Measurements from ENCODE around the gene TSSK3. TPM values are rescaled to one million over a fixed set of nuclear protein-coding genes. Genes with fewer than 3 reads are reported as not detected.

TSSK3 gene
- total RNA-seq, 1 experiment from 2014 or later = 2.9 TPM

GRCh38 chr1:32333251-32333963 is 28.9 kb upstream of the TSSK3 start (continued):
- 0 out of 2 replicates have a peak, but pooled peaks have one; percentile 24 for TF ChIP-seq ZNF532 (CRISPR knock-in tag; IDR thresholded peaks at IDR 0.05; ENCODE audit: borderline replicate concordance)
- TF ChIP-seq OVOL2 (CRISPR knock-in tag; IDR thresholded peaks at IDR 0.05; ENCODE audit: borderline replicate concordance) = no peak
- TF ChIP-seq ZMAT4 (CRISPR knock-in tag; IDR thresholded peaks at IDR 0.05) = peak; percentile 33; the same call in 1 of the 2 replicates
- TF ChIP-seq PRRX2 (CRISPR knock-in tag; IDR thresholded peaks at IDR 0.05) = 0 out of 2 replicates have a peak, but pooled peaks have one; percentile 39
- TF ChIP-seq E2F5 (CRISPR knock-in tag; IDR thresholded peaks at IDR 0.05) = no peak
- TF ChIP-seq, protein P1, sequence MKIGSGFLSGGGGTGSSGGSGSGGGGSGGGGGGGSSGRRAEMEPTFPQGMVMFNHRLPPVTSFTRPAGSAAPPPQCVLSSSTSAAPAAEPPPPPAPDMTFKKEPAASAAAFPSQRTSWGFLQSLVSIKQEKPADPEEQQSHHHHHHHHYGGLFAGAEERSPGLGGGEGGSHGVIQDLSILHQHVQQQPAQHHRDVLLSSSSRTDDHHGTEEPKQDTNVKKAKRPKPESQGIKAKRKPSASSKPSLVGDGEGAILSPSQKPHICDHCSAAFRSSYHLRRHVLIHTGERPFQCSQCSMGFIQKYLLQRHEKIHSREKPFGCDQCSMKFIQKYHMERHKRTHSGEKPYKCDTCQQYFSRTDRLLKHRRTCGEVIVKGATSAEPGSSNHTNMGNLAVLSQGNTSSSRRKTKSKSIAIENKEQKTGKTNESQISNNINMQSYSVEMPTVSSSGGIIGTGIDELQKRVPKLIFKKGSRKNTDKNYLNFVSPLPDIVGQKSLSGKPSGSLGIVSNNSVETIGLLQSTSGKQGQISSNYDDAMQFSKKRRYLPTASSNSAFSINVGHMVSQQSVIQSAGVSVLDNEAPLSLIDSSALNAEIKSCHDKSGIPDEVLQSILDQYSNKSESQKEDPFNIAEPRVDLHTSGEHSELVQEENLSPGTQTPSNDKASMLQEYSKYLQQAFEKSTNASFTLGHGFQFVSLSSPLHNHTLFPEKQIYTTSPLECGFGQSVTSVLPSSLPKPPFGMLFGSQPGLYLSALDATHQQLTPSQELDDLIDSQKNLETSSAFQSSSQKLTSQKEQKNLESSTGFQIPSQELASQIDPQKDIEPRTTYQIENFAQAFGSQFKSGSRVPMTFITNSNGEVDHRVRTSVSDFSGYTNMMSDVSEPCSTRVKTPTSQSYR (CRISPR knock-in tag; IDR thresholded peaks at IDR 0.05) = no peak
- TF ChIP-seq, protein P2, sequence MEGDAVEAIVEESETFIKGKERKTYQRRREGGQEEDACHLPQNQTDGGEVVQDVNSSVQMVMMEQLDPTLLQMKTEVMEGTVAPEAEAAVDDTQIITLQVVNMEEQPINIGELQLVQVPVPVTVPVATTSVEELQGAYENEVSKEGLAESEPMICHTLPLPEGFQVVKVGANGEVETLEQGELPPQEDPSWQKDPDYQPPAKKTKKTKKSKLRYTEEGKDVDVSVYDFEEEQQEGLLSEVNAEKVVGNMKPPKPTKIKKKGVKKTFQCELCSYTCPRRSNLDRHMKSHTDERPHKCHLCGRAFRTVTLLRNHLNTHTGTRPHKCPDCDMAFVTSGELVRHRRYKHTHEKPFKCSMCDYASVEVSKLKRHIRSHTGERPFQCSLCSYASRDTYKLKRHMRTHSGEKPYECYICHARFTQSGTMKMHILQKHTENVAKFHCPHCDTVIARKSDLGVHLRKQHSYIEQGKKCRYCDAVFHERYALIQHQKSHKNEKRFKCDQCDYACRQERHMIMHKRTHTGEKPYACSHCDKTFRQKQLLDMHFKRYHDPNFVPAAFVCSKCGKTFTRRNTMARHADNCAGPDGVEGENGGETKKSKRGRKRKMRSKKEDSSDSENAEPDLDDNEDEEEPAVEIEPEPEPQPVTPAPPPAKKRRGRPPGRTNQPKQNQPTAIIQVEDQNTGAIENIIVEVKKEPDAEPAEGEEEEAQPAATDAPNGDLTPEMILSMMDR (IDR thresholded peaks at IDR 0.05) = no peak

- Mint-ChIP-seq H3K27me3 (ENCODE audit: low read depth) (peaks cover 16% of the 10 kb centered on the region), H3K4me1 (peaks cover 44% of the 10 kb centered on the region), H3K36me3 (peaks cover 42% of the 10 kb centered on the region), H3K4me3 (peak overlapping the region; percentile 95), H3K27ac (peak overlapping the region; percentile 96), H3K9me3 (no peaks in the 10 kb centered on the region)
- TF ChIP-seq, protein P3, sequence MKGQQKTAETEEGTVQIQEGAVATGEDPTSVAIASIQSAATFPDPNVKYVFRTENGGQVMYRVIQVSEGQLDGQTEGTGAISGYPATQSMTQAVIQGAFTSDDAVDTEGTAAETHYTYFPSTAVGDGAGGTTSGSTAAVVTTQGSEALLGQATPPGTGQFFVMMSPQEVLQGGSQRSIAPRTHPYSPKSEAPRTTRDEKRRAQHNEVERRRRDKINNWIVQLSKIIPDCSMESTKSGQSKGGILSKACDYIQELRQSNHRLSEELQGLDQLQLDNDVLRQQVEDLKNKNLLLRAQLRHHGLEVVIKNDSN (CRISPR knock-in tag; IDR thresholded peaks at IDR 0.05) = no peak
- TF ChIP-seq ZNF138 (CRISPR knock-in tag; conservative IDR thresholded peaks at IDR 0.05) (no peak), ZNF423 (CRISPR knock-in tag; IDR thresholded peaks at IDR 0.05) (no peak), ZNF425 (CRISPR knock-in tag; conservative IDR thresholded peaks at IDR 0.05) (no peak)
- DNase-seq (ENCODE audit: low spot score) = no peak
- POLR2A ChIA-PET = interaction anchor here (0.6 to 1.2 kb wide), 3 partner anchors 13 to 93 kb away, joined by 4 to 8 read pairs (median 5); no protein-coding TSS in a partner anchor
- CTCF ChIA-PET = interaction anchor here (0.9 kb wide), 1 partner anchor 29 kb away, joined by 4 read pairs; the partner anchor contains the start of genes FAM229A and TSSK3
- ATAC-seq = no peak
Measured at GRCh38 chr1:32334274-32334861, 28.0 kb upstream of the TSSK3 start.
